Testis (tissue), 2 donors: ENCODE data around the gene NDUFA3.

Experiments used
- CTCF ChIP-seq, 3 experiments: fragments of 450-650 bp in 2 of 3; fragments of 200-600 bp in 1 of 3; sonication (generic) in 1 of 3; IDR thresholded peaks; one replicate each; pipeline ENCODE4 v1.5.1; 2016 to 2019; ENCODE audit warnings: antibody characterized with exemption in 3 of 3, mild to moderate bottlenecking in 2 of 3, moderate library complexity in 1 of 3
- POLR2A ChIP-seq: fragments of 450-650 bp; IDR thresholded peaks from one replicate; pipeline ENCODE4 v1.6.1; 2017; ENCODE audit warnings: antibody characterized with exemption, mild to moderate bottlenecking, moderate library complexity

GRCh38 chr19:54127688-54128440 is 25.2 kb downstream of the NDUFA3 start:
- TF ChIP-seq CTCF (IDR thresholded peaks at IDR 0.05) (no peak), POLR2A (no peak)
